Hepatocyte (in vitro differentiated cells): ENCODE measurements around the gene IRF4. TPM values are rescaled to one million over a fixed set of nuclear protein-coding genes. Genes with fewer than 3 reads are reported as not detected.

ENCODE experiments used
- DNase-seq: peaks from one replicate; pipeline ENCODE4 v3.0.0-alpha.2; 2016; ENCODE audit warnings: low spot score
- H2AFZ ChIP-seq: fragments of 200-600 bp; sonication (generic); 2 replicates; pipeline ENCODE4 v1.6.0; 2016; ENCODE audit warnings: antibody characterized with exemption, mild to moderate bottlenecking
- H3K27ac ChIP-seq: fragments of 200-600 bp; sonication (generic); 2 replicates; pipeline ENCODE4 v1.5.1; 2016; ENCODE audit warnings: mild to moderate bottlenecking
- H3K27me3 ChIP-seq: fragments of 200-600 bp; sonication (generic); 2 replicates; pipeline ENCODE4 v1.6.1; 2016
- H3K36me3 ChIP-seq: fragments of 200-600 bp; sonication (generic); replicated peaks from 2 replicates; pipeline ENCODE4 v1.5.1; 2016; ENCODE audit warnings: low read depth; ENCODE audit not compliant: insufficient read depth
- H3K4me1 ChIP-seq: fragments of 200-600 bp; sonication (generic); 2 replicates; pipeline ENCODE4 v1.5.1; 2016; ENCODE audit warnings: mild to moderate bottlenecking, moderate library complexity; ENCODE audit not compliant: insufficient read depth
- H3K4me2 ChIP-seq: fragments of 200-600 bp; sonication (generic); 2 replicates; pipeline ENCODE4 v1.6.0; 2016
- H3K4me3 ChIP-seq: fragments of 200-600 bp; sonication (generic); 2 replicates; pipeline ENCODE4 v1.5.1; 2016; ENCODE audit warnings: mild to moderate bottlenecking
- H3K79me2 ChIP-seq: fragments of 200-600 bp; sonication (generic); 2 replicates; pipeline ENCODE4 v1.6.0; 2017; ENCODE audit warnings: mild to moderate bottlenecking
- H3K9me2 ChIP-seq: fragments of 200-600 bp; sonication (generic); replicated peaks from 2 replicates; pipeline ENCODE4 v1.6.0; 2017; ENCODE audit warnings: mild to moderate bottlenecking; ENCODE audit not compliant: insufficient read depth
- H3K9me3 ChIP-seq: fragments of 200-600 bp; sonication (generic); 2 replicates; pipeline ENCODE4 v1.5.1; 2016; ENCODE audit warnings: low read depth, mild to moderate bottlenecking
- H4K20me1 ChIP-seq: fragments of 200-600 bp; sonication (generic); 2 replicates; pipeline ENCODE4 v1.6.0; 2016; ENCODE audit warnings: mild to moderate bottlenecking; ENCODE audit not compliant: insufficient read depth, poor library complexity, severe bottlenecking
- CTCF ChIP-seq: fragments of 200-600 bp; sonication (generic); IDR thresholded peaks from 2 replicates; pipeline ENCODE4 v1.5.1; 2016; ENCODE audit warnings: antibody characterized with exemption, mild to moderate bottlenecking; ENCODE audit not compliant: poor library complexity
- EZH2 ChIP-seq: fragments of 200-600 bp; sonication (generic); IDR thresholded peaks from 2 replicates; pipeline ENCODE4 v1.6.1; 2016; ENCODE audit warnings: antibody characterized with exemption, mild to moderate bottlenecking, borderline replicate concordance
- EZH2phosphoT487 ChIP-seq: fragments of 200-600 bp; sonication (generic); IDR thresholded peaks from one replicate; pipeline ENCODE4 v1.6.1; 2018; ENCODE audit warnings: antibody characterized with exemption, mild to moderate bottlenecking, low read depth, moderate library complexity; ENCODE audit not compliant: unreplicated experiment, severe bottlenecking
- WGBS: methylation state at CpG from one replicate; pipeline ENCODE4 v1.1.6; 2016; ENCODE audit warnings: low lambda C conversion rate; ENCODE audit errors: missing lambda C conversion rate; 5-methylcytosine and 5-hydroxymethylcytosine counted together
- polyA plus RNA-seq: library from polyadenylated mRNA; unstranded; fragments of >200 nt; fragmentation: Nextera tagmentation; extraction: Ambion mirVana; gene quantifications from 2 replicates; pipeline ENCODE4 v1.2.1, GENCODE V29; 2016
- total RNA-seq: library from RNA; depleted of rRNA; stranded (reverse); fragments of >200 nt; gene quantifications from 2 replicates; pipeline ENCODE4 v1.2.3, GENCODE V29; 2014

Gene IRF4
- total and polyA plus RNA-seq, 2 experiments from 2014 or later: 0.02 to 0.23 TPM

GRCh38 chr6:352896-353470 lies 38.6 kb upstream of the IRF4 start:
- H3K4me3 ChIP-seq: no peak overlapping the region
- H3K27ac ChIP-seq: no peak overlapping the region
- no peaks in the 10 kb centered on the region for H3K79me2 ChIP-seq
- TF ChIP-seq EZH2 (no peak), EZH2phosphoT487 (no peak), CTCF (no peak)
- H3K9me2 ChIP-seq: no peaks in the 10 kb centered on the region
- no peaks in the 10 kb centered on the region for H3K36me3 ChIP-seq
- no peaks in the 10 kb centered on the region for H3K27me3 ChIP-seq
- no peak for DNase-seq
- no peak overlapping the region for H3K4me2 ChIP-seq
- no peak overlapping the region for H2AFZ ChIP-seq
- WGBS: 81% methylated on average over 11 of the region's 11 CpGs
- no peaks in the 10 kb centered on the region for H3K4me1 ChIP-seq
- H3K9me3 ChIP-seq: no peaks in the 10 kb centered on the region
- no peaks in the 10 kb centered on the region for H4K20me1 ChIP-seq

GRCh38 chr6:353642-354614 lies 37.6 kb upstream of the IRF4 start:
- no peak overlapping the region for H3K4me2 ChIP-seq
- H3K27me3 ChIP-seq: no peaks in the 10 kb centered on the region
- H3K9me2 ChIP-seq: no peaks in the 10 kb centered on the region
- no peaks in the 10 kb centered on the region for H3K36me3 ChIP-seq
- H4K20me1 ChIP-seq: no peaks in the 10 kb centered on the region
- TF ChIP-seq EZH2phosphoT487: no peak
- no peak for TF ChIP-seq EZH2
- TF ChIP-seq CTCF: no peak
- no peak overlapping the region for H3K4me3 ChIP-seq
- DNase-seq: no peak
- 85% methylated on average over 18 of the region's 18 CpGs for WGBS
- H2AFZ ChIP-seq: no peak overlapping the region
- H3K79me2 ChIP-seq: no peaks in the 10 kb centered on the region
- no peak overlapping the region for H3K27ac ChIP-seq
- no peaks in the 10 kb centered on the region for H3K4me1 ChIP-seq
- no peaks in the 10 kb centered on the region for H3K9me3 ChIP-seq

- no peak for DNase-seq
- no peaks in the 10 kb centered on the region for H3K36me3 ChIP-seq
- H3K4me3 ChIP-seq: no peak overlapping the region
- no peaks in the 10 kb centered on the region for H3K27me3 ChIP-seq
- H3K9me3 ChIP-seq: no peaks in the 10 kb centered on the region
- no peaks in the 10 kb centered on the region for H3K4me1 ChIP-seq
- no peaks in the 10 kb centered on the region for H3K9me2 ChIP-seq
- no peak overlapping the region for H3K27ac ChIP-seq
- 88% methylated on average over 15 of the region's 15 CpGs for WGBS
- no peaks in the 10 kb centered on the region for H3K79me2 ChIP-seq
- H4K20me1 ChIP-seq: no peaks in the 10 kb centered on the region
- no peak overlapping the region for H3K4me2 ChIP-seq
- H2AFZ ChIP-seq: no peak overlapping the region
- TF ChIP-seq EZH2: no peak
- no peak for TF ChIP-seq CTCF
- TF ChIP-seq EZH2phosphoT487: no peak
Observed at GRCh38 chr6:354631-355280, 36.8 kb upstream of the IRF4 start.
